Neural cell (in vitro differentiated cells): ENCODE measurements around the gene PKIB. TPM values are rescaled to one million over a fixed set of nuclear protein-coding genes. Genes with fewer than 3 reads are reported as not detected.

ENCODE experiments used
- H2AFZ ChIP-seq: fragments of 200-600, 300-800 bp; sonication (generic), shearing (Covaris generic); 2 replicates; pipeline ENCODE4 v1.6.0; 2014; ENCODE audit warnings: low read depth, mild to moderate bottlenecking, antibody characterized with exemption, low read length, moderate library complexity
- H3F3A ChIP-seq: fragments of 200-600 bp; shearing (Covaris generic); 2 replicates; pipeline ENCODE4 v1.6.1; 2016; ENCODE audit warnings: mild to moderate bottlenecking, moderate library complexity, mixed read lengths, antibody characterized with exemption, low read length; ENCODE audit not compliant: insufficient read depth, poor library complexity, severe bottlenecking
- H3K27ac ChIP-seq: fragments of 200-600, 300-800 bp; sonication (generic), shearing (Covaris generic); 2 replicates; pipeline ENCODE4 v1.5.1; 2014; ENCODE audit warnings: mild to moderate bottlenecking, low read length, moderate library complexity
- H3K27me3 ChIP-seq: fragments of 300-800, 200-600 bp; sonication (generic), shearing (Covaris generic); 2 replicates; pipeline ENCODE4 v1.6.0; 2014; ENCODE audit warnings: mild to moderate bottlenecking, low read depth, low read length, moderate library complexity; ENCODE audit not compliant: insufficient read depth
- H3K36me3 ChIP-seq: fragments of 300-800, 200-600 bp; sonication (generic), shearing (Covaris generic); 2 replicates; pipeline ENCODE4 v1.5.1; 2014; ENCODE audit warnings: mild to moderate bottlenecking, antibody characterized with exemption, low read length, moderate library complexity; ENCODE audit not compliant: insufficient read depth
- H3K4me2 ChIP-seq: fragments of 300-800, 200-600 bp; sonication (generic), shearing (Covaris generic); 2 replicates; pipeline ENCODE4 v1.6.0; 2014; ENCODE audit warnings: mild to moderate bottlenecking, low read length
- H3K4me3 ChIP-seq: fragments of 300-800, 200-600 bp; sonication (generic), shearing (Covaris generic); 2 replicates; pipeline ENCODE4 v1.5.1; 2014; ENCODE audit warnings: mild to moderate bottlenecking, low read length, moderate library complexity
- H3K79me2 ChIP-seq: fragments of 200-600 bp; shearing (Covaris generic); replicated peaks from 2 replicates; pipeline ENCODE4 v1.6.0; 2014; ENCODE audit warnings: mild to moderate bottlenecking, low read length, moderate library complexity; ENCODE audit not compliant: insufficient read depth
- H3K9ac ChIP-seq: fragments of 300-800, 200-600 bp; sonication (generic), shearing (Covaris generic); 2 replicates; pipeline ENCODE4 v1.6.1; 2016; ENCODE audit warnings: mild to moderate bottlenecking, low read length, mixed read lengths
- H3K9me2 ChIP-seq: fragments of 200-600 bp; shearing (Covaris generic); 2 replicates; pipeline ENCODE4 v1.6.1; 2016; ENCODE audit warnings: mild to moderate bottlenecking, low read length, mixed read lengths; ENCODE audit not compliant: insufficient read depth
- H3K9me3 ChIP-seq: fragments of 200-600, 300-800 bp; sonication (generic), shearing (Covaris generic); 2 replicates; pipeline ENCODE4 v1.6.1; 2016; ENCODE audit warnings: mild to moderate bottlenecking, mixed run types, low read length, moderate library complexity, mixed read lengths
- H4K20me1 ChIP-seq: fragments of 200-600 bp; shearing (Covaris generic); 2 replicates; pipeline ENCODE4 v1.6.1; 2016; ENCODE audit warnings: mild to moderate bottlenecking, mixed run types; ENCODE audit not compliant: insufficient read depth
- CTCF ChIP-seq: fragments of 450-650 bp; IDR thresholded peaks from 2 replicates; pipeline ENCODE4 v1.5.1; 2014; ENCODE audit warnings: antibody characterized with exemption, mild to moderate bottlenecking, moderate library complexity; ENCODE audit not compliant: poor library complexity, severe bottlenecking
- EP300 ChIP-seq: fragments of 450-650 bp; conservative IDR thresholded peaks from 2 replicates; pipeline ENCODE4 v1.6.1; 2014; ENCODE audit warnings: antibody characterized with exemption, mild to moderate bottlenecking, moderate library complexity; ENCODE audit not compliant: poor library complexity, severe bottlenecking
- EZH2 ChIP-seq: fragments of 200-600, 300-800 bp; shearing (Covaris generic), sonication (generic); IDR thresholded peaks from 2 replicates; pipeline ENCODE4 v1.6.1; 2014; ENCODE audit warnings: antibody characterized with exemption, low read length, borderline replicate concordance, mild to moderate bottlenecking; ENCODE audit not compliant: insufficient read depth, poor library complexity, severe bottlenecking
- MXI1 ChIP-seq: fragments of 450-650 bp; conservative IDR thresholded peaks from 2 replicates; pipeline ENCODE4 v1.6.1; 2014; ENCODE audit warnings: antibody characterized with exemption, mild to moderate bottlenecking; ENCODE audit not compliant: poor library complexity, severe bottlenecking
- POLR2AphosphoS5 ChIP-seq: IDR thresholded peaks from 2 replicates; pipeline ENCODE4 v1.6.1; 2012
- RAD21 ChIP-seq: fragments of 450-650 bp; conservative IDR thresholded peaks from 2 replicates; pipeline ENCODE4 v1.6.1; 2014; ENCODE audit warnings: antibody characterized with exemption, mild to moderate bottlenecking, moderate library complexity
- REST ChIP-seq: IDR thresholded peaks from 2 replicates; pipeline ENCODE4 v1.6.1; 2012; ENCODE audit warnings: borderline replicate concordance
- SMC3 ChIP-seq: fragments of 450-650 bp; conservative IDR thresholded peaks from 2 replicates; pipeline ENCODE4 v1.6.1; 2014; ENCODE audit warnings: antibody characterized with exemption, mild to moderate bottlenecking, moderate library complexity; ENCODE audit not compliant: poor library complexity
- TAF1 ChIP-seq: IDR thresholded peaks from 2 replicates; pipeline ENCODE4 v1.6.1; 2012; ENCODE audit warnings: low read depth
- polyA plus RNA-seq: library from polyadenylated mRNA; depleted of rRNA; stranded (reverse); fragments of >200 nt; gene quantifications from 2 replicates; pipeline ENCODE4 v1.2.3, GENCODE V29; 2014

The PKIB gene
- polyA plus RNA-seq, 1 donor from 2014 or later: 22.8 TPM

GRCh38 chr6:122678841-122679240 is 68.6 kb downstream of the PKIB start:
- no peaks in the 10 kb centered on the region for H3K36me3 ChIP-seq
- no peaks in the 10 kb centered on the region for H3K79me2 ChIP-seq
- no peaks in the 10 kb centered on the region for H4K20me1 ChIP-seq
- H3F3A ChIP-seq: no peaks in the 10 kb centered on the region
- H3K9me3 ChIP-seq: no peaks in the 10 kb centered on the region
- no peaks in the 10 kb centered on the region for H3K9me2 ChIP-seq
- no peak overlapping the region for H3K4me3 ChIP-seq
- H3K9ac ChIP-seq: no peak overlapping the region
- H3K27ac ChIP-seq: no peak overlapping the region
- H2AFZ ChIP-seq: no peak overlapping the region
- H3K27me3 ChIP-seq: no peaks in the 10 kb centered on the region
- TF ChIP-seq EZH2: no peak
- no peak for TF ChIP-seq SMC3
- TF ChIP-seq EP300: no peak
- TF ChIP-seq POLR2AphosphoS5: no peak
- no peak for TF ChIP-seq CTCF
- no peak for TF ChIP-seq RAD21
- TF ChIP-seq TAF1: no peak
- no peak for TF ChIP-seq REST
- TF ChIP-seq MXI1: no peak
- no peak overlapping the region for H3K4me2 ChIP-seq

GRCh38 chr6:122681705-122682104 is 71.5 kb downstream of the PKIB start:
- no peaks in the 10 kb centered on the region for H3K79me2 ChIP-seq
- no peaks in the 10 kb centered on the region for H3K36me3 ChIP-seq
- H4K20me1 ChIP-seq: no peaks in the 10 kb centered on the region
- no peak overlapping the region for H3K27ac ChIP-seq
- no peak overlapping the region for H3K4me3 ChIP-seq
- H3K9ac ChIP-seq: no peak overlapping the region
- H2AFZ ChIP-seq: no peak overlapping the region
- H3F3A ChIP-seq: no peaks in the 10 kb centered on the region
- no peaks in the 10 kb centered on the region for H3K9me3 ChIP-seq
- TF ChIP-seq POLR2AphosphoS5 (no peak), RAD21 (no peak)
- H3K27me3 ChIP-seq: no peaks in the 10 kb centered on the region
- H3K4me2 ChIP-seq: no peak overlapping the region
- H3K9me2 ChIP-seq: no peaks in the 10 kb centered on the region
